ENCODE data around the gene GUK1. TPM values are rescaled to one million over a fixed set of nuclear protein-coding genes. Genes with fewer than 3 reads are reported as not detected.

The GUK1 gene
- total and polyA plus RNA-seq, 7 donors, result 90.2 to 271 (median 122) TPM

GRCh38 chr1:228096416-228097332 is 43.4 kb upstream of the GUK1 start:
- Histone ChIP-seq H3K9me3 (peaks cover 8% of the 10 kb centered on the region), H3K4me1 (peaks cover 12% of the 10 kb centered on the region), H3K27ac (no peak overlapping the region), H3K27me3 (ENCODE audit: insufficient read depth in 3 of 3, low read length in 2 of 3) (no peaks in the 10 kb centered on the region), H3K4me3 (no peak overlapping the region), H3K36me3 (ENCODE audit: insufficient read depth in 1 of 2, low read depth in 1 of 2) (peaks cover 0 to 50% of the 10 kb centered on the region in 2 donors)
- WGBS, 3 donors, result 92 to 96% (median 94%) methylated on average over 13 of the region's 13 CpGs
- ATAC-seq (no peak), DNase-seq (peak in 1 of 2 donors; percentile 48)
- no peak for TF ChIP-seq CTCF (IDR thresholded peaks at IDR 0.05)
- intact Hi-C loops (cut with DNase I), result no loop called here

GRCh38 chr1:228097333-228098081 is 42.6 kb upstream of the GUK1 start:
- intact Hi-C loops (cut with DNase I), result no loop called here

DNA sequence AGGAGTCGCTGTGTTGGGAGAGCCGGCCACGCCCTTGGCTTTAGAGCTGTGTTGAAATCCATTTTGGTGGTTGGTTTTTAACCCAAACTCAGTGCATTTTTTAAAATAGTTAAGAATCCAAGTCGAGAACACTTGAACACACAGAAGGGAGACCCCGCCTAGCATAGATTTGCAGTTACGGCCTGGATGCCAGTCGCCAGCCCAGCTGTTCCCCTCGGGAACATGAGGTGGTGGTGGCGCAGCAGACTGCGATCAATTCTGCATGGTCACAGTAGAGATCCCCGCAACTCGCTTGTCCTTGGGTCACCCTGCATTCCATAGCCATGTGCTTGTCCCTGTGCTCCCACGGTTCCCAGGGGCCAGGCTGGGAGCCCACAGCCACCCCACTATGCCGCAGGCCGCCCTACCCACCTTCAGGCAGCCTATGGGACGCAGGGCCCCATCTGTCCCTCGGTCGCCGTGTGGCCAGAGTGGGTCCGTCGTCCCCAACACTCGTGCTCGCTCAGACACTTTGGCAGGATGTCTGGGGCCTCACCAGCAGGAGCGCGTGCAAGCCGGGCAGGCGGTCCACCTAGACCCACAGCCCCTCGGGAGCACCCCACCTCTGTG is 41.7 kb upstream of the GUK1 start:
- intact Hi-C loops (cut with DNase I), result no loop called here
- Histone ChIP-seq H3K9me3 (peaks cover 8% of the 10 kb centered on the region), H3K27me3 (ENCODE audit: insufficient read depth in 3 of 3, low read length in 2 of 3) (no peaks in the 10 kb centered on the region), H3K4me3 (no peak overlapping the region), H3K4me1 (peaks cover 6% of the 10 kb centered on the region), H3K36me3 (ENCODE audit: insufficient read depth in 1 of 2, low read depth in 1 of 2) (peaks cover 0 to 50% of the 10 kb centered on the region in 2 donors), H3K27ac (no peak overlapping the region)
- ATAC-seq, result no peak
- 62 to 67% (median 64%) methylated on average over 28 of the region's 28 CpGs for WGBS, 3 donors
- TF ChIP-seq CTCF (IDR thresholded peaks at IDR 0.05), result no peak
- peak; percentile 10 to 38 for DNase-seq

More at GRCh38 chr1:228097333-228098081, 42.6 kb upstream of the GUK1 start:
- no peak for ATAC-seq
- H3K4me1 ChIP-seq, result peaks cover 11% of the 10 kb centered on the region
- no peaks in the 10 kb centered on the region for H3K27me3 ChIP-seq (ENCODE audit: insufficient read depth in 3 of 3, low read length in 2 of 3)
- H3K36me3 ChIP-seq (ENCODE audit: insufficient read depth in 1 of 2, low read depth in 1 of 2), result peaks cover 0 to 50% of the 10 kb centered on the region in 2 donors
- 85 to 87% (median 86%) methylated on average over 33 to 34 of the region's 34 CpGs for WGBS, 3 donors
- no peak overlapping the region for H3K4me3 ChIP-seq
- DNase-seq, result peak; percentile 19 to 58
- no peak overlapping the region for H3K27ac ChIP-seq
- peaks cover 8% of the 10 kb centered on the region for H3K9me3 ChIP-seq
- TF ChIP-seq CTCF (IDR thresholded peaks at IDR 0.05), result no peak

GRCh38 chr1:228099331-228099732 is 40.7 kb upstream of the GUK1 start:
- ATAC-seq (no peak), DNase-seq (peak; percentile 7 to 50)
- peaks cover 0 to 50% of the 10 kb centered on the region in 2 donors for H3K36me3 ChIP-seq (ENCODE audit: insufficient read depth in 1 of 2, low read depth in 1 of 2)
- H3K9me3 ChIP-seq, result peaks cover 7% of the 10 kb centered on the region
- TF ChIP-seq CTCF (IDR thresholded peaks at IDR 0.05), result no peak
- 50 to 60% (median 56%) methylated on average over 4 of the region's 4 CpGs for WGBS, 3 donors
- intact Hi-C loops (cut with DNase I), result no loop called here
- H3K27me3 ChIP-seq (ENCODE audit: insufficient read depth in 3 of 3, low read length in 2 of 3), result no peaks in the 10 kb centered on the region
- peaks cover 14% of the 10 kb centered on the region for H3K4me1 ChIP-seq
- no peak overlapping the region for H3K27ac ChIP-seq
- no peak overlapping the region for H3K4me3 ChIP-seq

All from psoas muscle (tissue), 8 donors.